Ovary (tissue), 9 donors: ENCODE data around the gene TMEM33. TPM values are rescaled to one million over a fixed set of nuclear protein-coding genes. Genes with fewer than 3 reads are reported as not detected.

Experiments used
- DNase-seq, 5 donors: peaks; one replicate each; pipeline ENCODE4 v3.0.0-alpha.2; 2019 to 2020
- H3K27ac ChIP-seq, 2 donors: fragments of 200-600 bp; one replicate each; pipeline versions ENCODE4 v1.5.1 to v1.8.0; 2019 to 2022
- H3K27me3 ChIP-seq: fragments of 200-600 bp; one replicate; pipeline ENCODE4 v1.8.0; 2022
- H3K36me3 ChIP-seq: fragments of 200-600 bp; sonication (generic); one replicate; pipeline ENCODE4 v1.5.1; 2019
- H3K4me1 ChIP-seq: one replicate; pipeline ENCODE4 v1.8.1; 2013; ENCODE audit warnings: mild to moderate bottlenecking, moderate library complexity; ENCODE audit not compliant: insufficient read depth
- H3K4me3 ChIP-seq: fragments of 200-600 bp; sonication (generic); one replicate; pipeline ENCODE4 v1.5.1; 2017
- H3K9me3 ChIP-seq, 2 donors: fragments of 200-600 bp in 1 of 2; sonication (generic) in 1 of 2; one replicate each; pipeline versions ENCODE4 v1.5.1 to v1.8.1; 2013 to 2019; ENCODE audit warnings: mild to moderate bottlenecking in 1 of 2, moderate library complexity in 1 of 2
- EP300 ChIP-seq: sonication (generic); formaldehyde crosslinking; IDR thresholded peaks from one replicate; pipeline ENCODE4 v1.6.1; 2017; ENCODE audit warnings: antibody characterized with exemption
- POLR2A ChIP-seq: fragments of 450-650 bp; IDR thresholded peaks from one replicate; pipeline ENCODE4 v1.6.1; 2017; ENCODE audit warnings: antibody characterized with exemption, mild to moderate bottlenecking, moderate library complexity
- WGBS, 3 donors: extraction: QIAGEN DNeasy Blood & Tissue Kit in 1 of 3; methylation state at CpG; one replicate each; pipeline versions ENCODE4 v1.1.5 to v1.1.7; 2013 to 2017; 5-methylcytosine and 5-hydroxymethylcytosine counted together
- intact Hi-C, 4 donors: fragments of 100-400 bp; cut with DNase I; formaldehyde crosslinking; loops; one replicate each; pipeline versions ENCODE4 v1.11.0 to v1.15.1; 2022 to 2023
- polyA plus RNA-seq, 2 donors: library from polyadenylated mRNA; stranded (reverse); fragments of 200-250 nt in 1 of 2; fragments of 350-450 nt in 1 of 2; fragmentation: Illumina TruSeq in 1 of 2; extraction: RNeasy Lipid Tissue Mini Kit (QIAGEN cat#74804) in 1 of 2; gene quantifications; one replicate each; pipeline ENCODE4 v1.2.3, GENCODE V29; 2013 to 2014
- total RNA-seq, 7 donors: library from RNA; depleted of rRNA in 2 of 7; stranded (reverse); fragments of >200 nt in 2 of 7; fragmentation: NEBNext Ultra II Directional in 3 of 7; extraction: Animal tissue kit (Norgen Biotek cat#: 25700) in 3 of 7; gene quantifications; one replicate each; pipeline versions ENCODE4 v1.1.0 to v1.2.4, GENCODE V29; 2016 to 2023
- TF ChIP-seq, protein P1 (sequence below), 3 donors: fragments of 450-650 bp in 2 of 3; fragments of 200-600 bp in 1 of 3; IDR thresholded peaks; one replicate each; pipeline versions ENCODE4 v1.5.1 to v1.8.0; 2016 to 2022; ENCODE audit warnings: antibody characterized with exemption in 3 of 3, mild to moderate bottlenecking in 1 of 3
- donor health status: DM: no; HTN: no; CAD: no; lungs with moderate emphysema.
- donor health status: DM: no; HTN: no; CAD: no.
- donor health status: Bipolar disorder and iron deficiency.
- donor health status: DM: yes; HTN: yes; CAD: no.
- donor health status: DM: no; HTN: no; CAD: no.
- donor health status: DM: yes; HTN: yes; CAD: no.

Gene TMEM33
- total and polyA plus RNA-seq, 9 donors, result 8.8 to 50.9 (median 33.5) TPM

DNA sequence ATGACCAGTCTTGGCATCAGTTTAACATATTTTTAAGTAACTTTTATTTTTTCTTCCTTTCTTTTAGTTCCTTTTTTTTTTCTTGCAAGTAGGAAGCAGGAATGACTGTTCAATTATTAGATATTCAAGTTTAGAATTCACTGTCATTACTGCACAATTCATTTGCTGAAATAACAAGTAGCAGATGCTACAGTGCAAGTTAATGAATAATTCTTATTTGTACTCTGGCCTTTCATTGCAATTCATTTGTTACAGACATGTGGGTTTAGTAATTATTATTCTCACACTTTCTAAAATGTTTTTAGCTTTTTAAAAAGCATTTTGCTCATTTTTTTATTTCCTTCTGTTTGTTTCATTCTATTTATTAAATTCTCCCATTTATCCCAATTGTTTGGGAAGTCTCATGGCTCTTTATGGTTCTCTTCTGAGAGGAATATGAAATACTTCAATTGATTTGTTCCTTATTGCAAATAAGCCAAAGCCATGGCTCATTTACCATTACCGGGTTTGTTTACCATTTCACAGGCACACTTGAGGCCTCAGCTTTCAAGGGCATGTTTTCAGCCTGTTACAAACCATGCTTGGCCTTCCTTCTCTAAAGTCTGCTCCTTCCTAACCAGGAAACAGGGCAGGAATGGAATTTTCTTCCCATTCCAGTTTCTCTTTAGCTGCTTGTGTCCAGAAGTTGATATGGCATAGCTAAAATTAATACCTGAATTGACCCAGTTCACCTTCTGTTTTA lies 41.7 kb downstream of the TMEM33 start:
- Histone ChIP-seq H3K9me3 (no peaks in the 10 kb centered on the region), H3K27ac (no peak overlapping the region), H3K27me3 (no peaks in the 10 kb centered on the region), H3K4me1 (no peaks in the 10 kb centered on the region), H3K36me3 (no peaks in the 10 kb centered on the region), H3K4me3 (no peak overlapping the region)
- DNase-seq, result no peak
- TF ChIP-seq EP300 (no peak), POLR2A (no peak)
- TF ChIP-seq, protein P1, sequence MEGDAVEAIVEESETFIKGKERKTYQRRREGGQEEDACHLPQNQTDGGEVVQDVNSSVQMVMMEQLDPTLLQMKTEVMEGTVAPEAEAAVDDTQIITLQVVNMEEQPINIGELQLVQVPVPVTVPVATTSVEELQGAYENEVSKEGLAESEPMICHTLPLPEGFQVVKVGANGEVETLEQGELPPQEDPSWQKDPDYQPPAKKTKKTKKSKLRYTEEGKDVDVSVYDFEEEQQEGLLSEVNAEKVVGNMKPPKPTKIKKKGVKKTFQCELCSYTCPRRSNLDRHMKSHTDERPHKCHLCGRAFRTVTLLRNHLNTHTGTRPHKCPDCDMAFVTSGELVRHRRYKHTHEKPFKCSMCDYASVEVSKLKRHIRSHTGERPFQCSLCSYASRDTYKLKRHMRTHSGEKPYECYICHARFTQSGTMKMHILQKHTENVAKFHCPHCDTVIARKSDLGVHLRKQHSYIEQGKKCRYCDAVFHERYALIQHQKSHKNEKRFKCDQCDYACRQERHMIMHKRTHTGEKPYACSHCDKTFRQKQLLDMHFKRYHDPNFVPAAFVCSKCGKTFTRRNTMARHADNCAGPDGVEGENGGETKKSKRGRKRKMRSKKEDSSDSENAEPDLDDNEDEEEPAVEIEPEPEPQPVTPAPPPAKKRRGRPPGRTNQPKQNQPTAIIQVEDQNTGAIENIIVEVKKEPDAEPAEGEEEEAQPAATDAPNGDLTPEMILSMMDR (IDR thresholded peaks at IDR 0.05), result no peak
- WGBS, 3 donors, result 8 to 45% (median 16%) methylated on average over 1 of the region's 1 CpG
- intact Hi-C loops, result no loop called here

DNA sequence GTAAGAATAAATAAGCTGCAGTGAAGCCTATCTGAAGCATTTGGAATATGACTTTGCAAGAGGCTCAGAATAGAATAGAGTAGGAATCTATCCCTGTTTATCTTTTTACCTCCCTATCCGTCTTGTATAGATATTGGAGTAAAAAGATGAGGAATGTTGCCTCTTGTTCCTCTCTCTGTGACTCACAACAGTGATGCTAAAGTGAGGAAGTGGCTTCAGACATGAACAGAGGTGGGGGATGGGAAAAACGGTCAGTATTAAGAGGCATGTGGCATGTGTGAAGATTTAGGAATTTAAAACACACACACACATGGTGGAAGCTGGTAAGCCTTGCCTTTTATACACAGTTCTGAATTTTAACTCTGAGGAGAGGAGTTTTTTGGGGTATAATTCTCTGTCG lies 42.5 kb downstream of the TMEM33 start:
- no peak for DNase-seq
- H3K27ac ChIP-seq, result no peak overlapping the region
- WGBS, 3 donors, result 36 to 45% (median 43%) methylated on average over 3 of the region's 3 CpGs

DNA sequence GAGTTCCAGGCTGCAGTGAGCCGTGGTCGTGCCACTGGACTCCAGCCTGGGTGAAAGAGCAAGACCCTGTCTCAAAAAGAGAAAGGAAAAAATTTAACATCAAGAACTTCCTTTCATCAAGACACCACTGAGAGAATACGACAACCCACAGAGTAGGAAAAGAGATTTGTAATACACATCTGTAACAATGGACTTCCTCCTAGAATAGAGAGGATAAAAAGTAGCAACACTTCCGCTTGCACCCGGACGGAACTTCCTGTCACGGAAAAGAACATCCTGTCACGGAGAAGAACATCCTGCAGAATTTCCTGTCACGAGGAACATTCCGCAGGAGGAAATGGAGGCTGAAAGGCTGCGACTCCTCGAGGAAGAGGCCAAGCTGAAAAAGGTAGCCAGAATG lies 46.2 kb downstream of the TMEM33 start, which contains the start of gene DCAF4L1:
DCAF4L1 (plus strand) TSS at position 301 of the 400 bp plus-strand sequence; CDS start at position 338, 37 bp downstream.
- intact Hi-C loops, result no loop called here
- Histone ChIP-seq H3K27ac (no peak within 1 kb of the TSS), H3K9me3 (no peaks in the 10 kb centered on the region), H3K4me1 (no peaks in the 10 kb centered on the region), H3K36me3 (no peaks in the 10 kb centered on the region), H3K27me3 (no peaks in the 10 kb centered on the region), H3K4me3 (no peak within 1 kb of the TSS)
- WGBS, 3 donors, result 89 to 94% (median 91%) methylated on average over 12 of the region's 12 CpGs
- no peak for DNase-seq
- TF ChIP-seq, protein P1 (IDR thresholded peaks at IDR 0.05), result no peak
- TF ChIP-seq POLR2A, result no peak
- TF ChIP-seq EP300, result no peak

More for the DNA sequence above, 42.5 kb downstream of the TMEM33 start:
- Histone ChIP-seq H3K27me3 (no peaks in the 10 kb centered on the region), H3K4me3 (no peak overlapping the region), H3K9me3 (no peaks in the 10 kb centered on the region), H3K36me3 (no peaks in the 10 kb centered on the region), H3K4me1 (no peaks in the 10 kb centered on the region)
- intact Hi-C loops, result no loop called here
- TF ChIP-seq, protein P1 (IDR thresholded peaks at IDR 0.05), result no peak
- TF ChIP-seq POLR2A (no peak), EP300 (no peak)

DNA sequence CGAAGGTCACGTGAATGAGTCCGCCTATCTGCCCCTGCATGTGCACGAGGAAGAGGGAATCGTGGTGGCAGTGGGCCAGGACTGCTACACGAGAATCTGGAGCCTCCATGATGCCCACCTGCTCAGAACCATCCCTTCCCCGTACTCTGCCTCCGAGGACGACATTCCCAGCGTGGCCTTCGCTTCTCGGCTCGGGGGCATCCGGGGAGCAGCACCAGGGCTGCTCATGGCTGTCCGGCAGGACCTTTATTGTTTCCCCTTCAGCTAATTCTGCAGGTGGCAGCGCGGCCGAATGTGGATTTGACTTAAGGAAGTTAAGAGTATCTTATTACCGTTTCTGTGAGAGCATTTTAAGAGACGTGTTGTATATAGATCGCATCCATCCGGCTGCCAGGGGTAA lies 47.5 kb downstream of the TMEM33 start:
- H3K9me3 ChIP-seq, result no peaks in the 10 kb centered on the region
- H3K4me1 ChIP-seq, result no peaks in the 10 kb centered on the region
- 92 to 95% (median 93%) methylated on average over 22 of the region's 22 CpGs for WGBS, 3 donors
- intact Hi-C loops, result no loop called here
- TF ChIP-seq, protein P1 (IDR thresholded peaks at IDR 0.05), result no peak
- no peak for TF ChIP-seq POLR2A
- no peak for TF ChIP-seq EP300
- no peaks in the 10 kb centered on the region for H3K36me3 ChIP-seq
- no peak overlapping the region for H3K27ac ChIP-seq
- no peak for DNase-seq
- no peaks in the 10 kb centered on the region for H3K27me3 ChIP-seq
- no peak overlapping the region for H3K4me3 ChIP-seq
